ENCODE results near the gene TRIM60.
"Not testable (repeated sequence)": the region's sequence is repeated elsewhere in the genome, so short reads cannot be mapped to it uniquely, and the experiment has no call there.

DNA sequence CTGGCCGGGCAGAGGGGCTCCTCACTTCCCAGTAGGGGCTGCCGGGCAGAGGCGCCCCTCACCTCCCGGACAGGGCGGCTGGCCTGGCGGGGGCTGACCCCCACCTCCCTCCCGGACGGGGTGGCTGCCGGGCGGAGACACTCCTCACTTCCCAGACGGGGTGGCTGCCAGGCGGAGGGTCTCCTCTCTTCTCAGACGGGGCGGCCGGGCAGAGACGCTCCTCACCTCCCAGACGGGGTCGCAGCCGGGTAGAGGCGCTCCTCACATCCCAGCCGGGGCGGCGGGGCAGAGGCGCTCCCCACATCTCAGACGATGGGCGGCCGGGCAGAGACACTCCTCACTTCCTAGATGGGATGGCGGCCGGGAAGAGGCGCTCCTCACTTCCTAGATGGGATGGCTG, 11.8 kb upstream of the TRIM60 start:
- not testable (repeated sequence) for TF ChIP-seq EZH2 (IDR thresholded peaks at IDR 0.05; ENCODE audit: borderline replicate concordance, low read depth, low read length, severe bottlenecking); POLR2A (IDR thresholded peaks at IDR 0.05; ENCODE audit: low read depth, low read length); JUN (IDR thresholded peaks at IDR 0.05; ENCODE audit: borderline replicate concordance, insufficient read depth, insufficient read length, low read depth); POLR2AphosphoS5 (IDR thresholded peaks at IDR 0.05; ENCODE audit: insufficient read depth, low read depth, low read length)
- TF ChIP-seq, protein P1, sequence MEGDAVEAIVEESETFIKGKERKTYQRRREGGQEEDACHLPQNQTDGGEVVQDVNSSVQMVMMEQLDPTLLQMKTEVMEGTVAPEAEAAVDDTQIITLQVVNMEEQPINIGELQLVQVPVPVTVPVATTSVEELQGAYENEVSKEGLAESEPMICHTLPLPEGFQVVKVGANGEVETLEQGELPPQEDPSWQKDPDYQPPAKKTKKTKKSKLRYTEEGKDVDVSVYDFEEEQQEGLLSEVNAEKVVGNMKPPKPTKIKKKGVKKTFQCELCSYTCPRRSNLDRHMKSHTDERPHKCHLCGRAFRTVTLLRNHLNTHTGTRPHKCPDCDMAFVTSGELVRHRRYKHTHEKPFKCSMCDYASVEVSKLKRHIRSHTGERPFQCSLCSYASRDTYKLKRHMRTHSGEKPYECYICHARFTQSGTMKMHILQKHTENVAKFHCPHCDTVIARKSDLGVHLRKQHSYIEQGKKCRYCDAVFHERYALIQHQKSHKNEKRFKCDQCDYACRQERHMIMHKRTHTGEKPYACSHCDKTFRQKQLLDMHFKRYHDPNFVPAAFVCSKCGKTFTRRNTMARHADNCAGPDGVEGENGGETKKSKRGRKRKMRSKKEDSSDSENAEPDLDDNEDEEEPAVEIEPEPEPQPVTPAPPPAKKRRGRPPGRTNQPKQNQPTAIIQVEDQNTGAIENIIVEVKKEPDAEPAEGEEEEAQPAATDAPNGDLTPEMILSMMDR (IDR thresholded peaks at IDR 0.05; ENCODE audit: extremely low read depth in 1 of 2, insufficient read depth in 1 of 2, low read depth in 1 of 2, low read length in 2 of 2): not testable (repeated sequence)

Data from endothelial cell of umbilical vein (primary cell).